Measurements from ENCODE around the gene ACER3.
"Not testable (repeated sequence)": the region's sequence is repeated elsewhere in the genome, so short reads cannot be mapped to it uniquely, and the experiment has no call there.

Gene ACER3

DNA sequence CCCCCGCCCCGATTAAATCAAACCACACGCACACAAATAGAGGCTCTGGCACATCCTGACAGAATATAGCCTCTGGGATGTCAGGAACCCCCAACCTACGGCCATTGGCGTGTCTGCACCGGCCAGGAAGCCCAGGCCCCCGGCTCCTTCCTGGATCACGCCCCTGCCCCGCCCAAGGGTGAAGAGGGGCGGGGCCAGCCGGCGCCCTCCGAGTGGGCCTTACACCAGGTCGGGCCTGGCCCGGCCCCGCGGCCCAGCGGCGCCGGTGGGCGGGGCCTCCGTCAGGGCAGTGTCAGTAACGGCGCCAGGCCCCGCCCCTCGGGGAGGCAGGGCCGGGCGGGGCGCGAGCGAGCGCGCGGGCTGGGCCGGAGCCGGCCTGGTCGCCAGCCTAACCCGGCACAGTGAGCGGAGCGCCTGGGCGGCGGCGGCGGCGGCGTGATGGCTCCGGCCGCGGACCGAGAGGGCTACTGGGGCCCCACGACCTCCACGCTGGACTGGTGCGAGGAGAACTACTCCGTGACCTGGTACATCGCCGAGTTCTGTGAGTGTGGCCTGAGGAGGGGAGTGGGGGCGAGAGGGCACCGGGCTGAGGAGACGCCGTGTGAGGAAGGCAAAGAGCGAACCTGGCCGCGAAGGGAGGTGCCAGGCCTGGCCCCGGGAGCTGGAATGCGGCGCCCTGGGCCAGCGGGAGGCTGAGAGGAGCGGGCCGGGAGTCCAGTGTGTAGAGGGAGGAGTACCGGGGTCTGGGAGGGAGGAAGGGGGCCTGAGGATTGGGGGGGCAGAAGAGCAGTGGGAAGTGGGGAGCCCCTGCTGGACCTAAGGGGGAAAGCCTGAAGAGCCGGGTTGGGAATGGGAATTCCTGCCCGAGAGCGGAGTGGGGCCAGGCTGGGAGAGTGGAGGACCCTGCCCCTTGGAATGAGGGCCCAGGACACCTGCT is at the start of gene ACER3:
ACER3 (plus strand) TSS at position 380 of the 937 bp plus-strand sequence; CDS start at position 439, 59 bp downstream.
- DNase-seq: peak; percentile 85

DNA sequence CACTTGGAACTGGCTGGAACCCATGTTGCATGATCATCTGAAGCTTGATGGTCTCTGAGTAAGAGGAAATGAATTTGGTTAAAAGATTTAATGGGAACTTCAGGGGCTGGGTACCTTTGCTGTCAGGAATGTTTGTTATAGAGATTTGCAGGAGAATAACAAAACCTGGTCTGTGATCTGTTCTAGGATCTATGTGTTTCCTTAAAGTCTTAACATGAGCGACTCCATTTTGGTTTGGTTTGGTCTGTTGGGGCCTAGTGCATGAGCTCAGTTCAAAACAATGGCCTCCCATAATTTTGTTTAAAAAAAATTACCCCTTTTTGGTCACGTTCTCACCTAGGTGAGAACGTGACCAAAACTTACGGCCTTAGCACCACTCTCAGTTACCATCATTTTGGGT is 49.5 kb upstream of the ACER3 start:
- DNase-seq: no peak

DNA sequence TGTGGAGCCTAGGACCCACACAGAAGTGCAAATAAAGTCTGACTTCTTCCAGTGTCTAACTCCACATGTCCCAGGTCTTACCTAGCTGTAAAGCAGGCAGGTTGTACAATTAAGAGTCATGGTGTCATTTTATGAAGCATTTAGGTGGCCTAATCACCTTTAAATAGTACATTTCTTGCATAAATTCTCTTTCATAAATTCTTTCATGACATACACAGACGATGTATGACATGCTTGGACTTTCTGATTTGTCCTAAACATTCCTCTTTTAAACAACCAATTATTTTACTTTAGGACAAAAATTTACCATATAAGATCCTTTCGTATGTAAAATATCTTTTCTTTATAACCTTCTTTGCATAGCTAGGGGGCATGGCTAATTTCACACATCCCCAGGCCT is 46.3 kb upstream of the ACER3 start:
- DNase-seq: no peak

DNA sequence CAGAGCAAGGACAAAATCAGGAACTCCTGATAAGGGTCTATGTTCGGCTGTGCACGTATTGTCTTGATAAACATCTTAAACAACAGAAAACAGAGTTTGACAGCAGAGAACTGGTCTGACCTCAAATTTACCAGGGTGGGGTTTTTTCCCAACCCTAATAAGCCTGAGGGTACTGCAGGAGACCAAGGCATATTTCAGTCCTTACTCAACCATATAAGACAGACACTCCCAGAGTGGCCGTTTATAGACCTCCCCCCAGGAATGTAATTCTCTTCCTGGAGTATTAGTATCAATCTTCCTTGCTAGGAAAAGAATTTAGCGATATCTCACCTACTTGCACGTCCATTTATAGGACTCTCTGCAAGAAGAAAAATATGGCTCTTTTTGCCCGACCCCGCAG is 45.0 kb upstream of the ACER3 start:
- not testable (repeated sequence) for DNase-seq

DNA sequence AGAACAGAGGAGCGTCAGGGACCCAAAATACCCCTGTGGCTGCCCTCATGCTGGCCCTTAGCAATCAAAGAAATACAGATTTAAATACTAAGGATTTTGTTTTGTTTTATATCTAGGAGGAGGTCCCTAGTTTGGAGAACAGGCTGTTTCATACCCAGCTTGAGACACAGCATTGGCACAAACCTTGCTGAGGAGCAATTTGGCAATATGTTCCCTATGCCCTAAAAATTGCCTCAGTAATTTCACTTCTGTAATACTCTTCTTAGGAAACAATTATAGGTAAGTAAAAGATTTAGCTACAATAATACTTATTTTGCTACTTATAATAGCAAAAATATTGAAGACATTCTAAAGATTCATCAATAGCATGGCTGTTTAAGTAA is 40.5 kb upstream of the ACER3 start:
- no peak for DNase-seq

- DNase-seq: not testable (repeated sequence)
These were observed 39.3 kb upstream of the ACER3 start for GRCh38 chr11:76821396-76821795.

- DNase-seq: no peak
These were observed 38.3 kb upstream of the ACER3 start for GRCh38 chr11:76822406-76822805.

DNA sequence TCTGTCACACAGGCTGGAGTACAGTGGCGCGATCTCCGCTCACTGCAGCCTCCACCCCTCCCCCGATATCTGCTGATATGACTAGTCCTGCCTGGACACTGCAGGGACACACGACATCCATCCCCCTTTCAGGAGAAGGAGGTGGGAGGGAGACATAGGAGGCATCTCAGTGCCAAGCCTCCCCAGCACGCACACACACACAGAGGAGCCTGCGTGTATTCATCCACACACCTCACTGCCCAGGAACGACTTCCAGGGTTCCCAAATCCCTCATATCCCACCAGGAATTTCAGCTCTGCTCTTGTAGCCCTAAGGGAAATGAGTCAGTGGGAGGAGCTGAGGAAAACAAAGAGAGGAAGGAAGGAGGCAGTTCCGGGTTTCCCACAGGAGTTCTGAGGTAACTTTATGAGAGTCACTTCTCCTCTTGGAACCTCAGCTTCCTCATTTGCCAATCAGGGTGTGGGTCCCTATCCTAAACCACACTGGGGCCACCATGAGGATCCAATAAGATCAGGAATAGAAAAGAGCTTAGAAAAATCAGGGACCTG is 37.2 kb upstream of the ACER3 start:
- no peak for DNase-seq

- no peak for DNase-seq
These were observed 36.4 kb upstream of the ACER3 start for GRCh38 chr11:76824083-76824939.

- DNase-seq: no peak
These were observed 35.6 kb upstream of the ACER3 start for GRCh38 chr11:76824980-76825725.

DNA sequence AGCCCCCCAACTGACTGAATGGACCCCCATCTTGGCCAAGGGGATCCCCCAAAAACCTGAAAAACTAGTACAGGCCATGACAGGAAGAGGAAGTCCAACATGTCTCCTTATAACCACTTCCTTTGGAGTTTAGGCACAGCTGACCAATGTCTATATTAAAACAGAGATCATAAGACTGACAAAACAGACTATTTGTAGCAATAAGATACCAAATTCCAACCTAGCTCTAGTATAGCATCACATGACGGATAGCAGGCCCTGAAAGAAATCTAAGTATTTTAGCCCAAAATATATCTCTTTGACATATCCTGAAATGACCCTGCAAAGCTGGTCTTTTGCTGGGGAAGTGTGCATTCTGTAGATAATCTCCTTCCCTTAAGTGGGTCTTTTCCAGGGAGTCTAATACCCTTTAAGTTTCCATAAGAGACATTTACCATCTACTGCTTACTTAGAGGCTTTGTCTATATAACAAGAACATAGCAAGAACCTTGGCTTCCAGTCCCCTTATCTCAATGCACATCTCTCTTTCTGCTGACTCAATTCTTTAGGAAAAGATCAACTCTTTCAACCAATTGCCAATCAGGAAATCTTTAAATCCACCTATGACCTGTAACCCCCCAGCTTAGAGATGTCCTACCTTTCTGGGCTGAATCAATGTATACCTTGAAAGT is 34.9 kb upstream of the ACER3 start:
- DNase-seq: no peak

GRCh38 chr11:76826508-76826907 is 34.2 kb upstream of the ACER3 start:
- not testable (repeated sequence) for DNase-seq

GRCh38 chr11:76827005-76827404 is 33.7 kb upstream of the ACER3 start:
- not testable (repeated sequence) for DNase-seq

- DNase-seq: no peak
These were observed 29.9 kb upstream of the ACER3 start for GRCh38 chr11:76830639-76831327.

DNA sequence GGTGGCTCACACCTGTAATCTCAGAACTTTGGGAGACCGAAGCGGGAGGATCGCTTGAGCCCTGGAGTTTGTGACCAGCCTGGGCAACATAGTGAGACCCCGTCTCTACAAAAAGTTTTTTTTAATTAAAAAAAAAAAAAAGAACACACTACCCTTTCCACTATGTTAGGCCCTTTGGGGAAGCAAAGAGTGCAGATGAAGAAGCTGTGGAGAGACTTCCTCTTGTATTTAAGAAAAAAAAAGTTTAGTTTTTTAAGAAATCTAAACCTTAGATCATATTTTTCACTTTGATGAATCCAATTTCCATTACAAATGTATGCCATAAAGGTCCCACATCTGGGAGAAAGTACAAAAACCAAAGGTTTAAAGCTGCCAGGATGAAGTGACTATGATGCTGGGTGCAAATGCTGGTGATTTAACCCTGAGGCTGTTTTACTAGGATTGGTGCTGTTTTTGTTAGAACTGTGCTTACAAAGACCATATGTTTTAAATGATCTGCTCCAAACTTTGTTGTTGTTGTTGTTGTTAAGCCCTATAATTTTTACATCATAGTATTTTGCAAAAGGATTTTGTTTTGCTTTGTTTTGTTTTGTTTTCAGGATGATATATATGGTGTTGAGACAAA is 28.9 kb upstream of the ACER3 start:
- no peak for DNase-seq

- no peak for DNase-seq
These were observed 28.4 kb upstream of the ACER3 start for GRCh38 chr11:76832361-76832760.

DNA sequence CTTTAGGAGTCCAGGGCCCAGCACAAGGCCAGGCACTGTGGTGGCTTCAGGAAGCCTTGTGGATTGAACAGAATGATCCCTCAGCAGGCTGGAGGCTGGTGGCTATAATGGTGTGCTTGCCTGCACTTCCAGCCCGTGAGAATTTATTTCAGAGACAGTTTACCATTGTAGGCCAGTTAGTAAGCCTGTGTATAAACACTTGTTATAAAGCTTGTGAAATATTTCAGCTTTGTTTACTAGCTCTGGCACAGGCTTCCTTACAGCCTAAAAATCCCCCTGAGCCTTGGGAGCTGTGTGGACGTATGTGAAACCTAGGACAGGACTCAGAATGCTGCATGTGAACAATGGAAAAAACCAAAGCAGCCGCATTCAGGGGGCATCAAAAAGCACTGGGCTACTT is 26.6 kb upstream of the ACER3 start:
- no peak for DNase-seq

DNA sequence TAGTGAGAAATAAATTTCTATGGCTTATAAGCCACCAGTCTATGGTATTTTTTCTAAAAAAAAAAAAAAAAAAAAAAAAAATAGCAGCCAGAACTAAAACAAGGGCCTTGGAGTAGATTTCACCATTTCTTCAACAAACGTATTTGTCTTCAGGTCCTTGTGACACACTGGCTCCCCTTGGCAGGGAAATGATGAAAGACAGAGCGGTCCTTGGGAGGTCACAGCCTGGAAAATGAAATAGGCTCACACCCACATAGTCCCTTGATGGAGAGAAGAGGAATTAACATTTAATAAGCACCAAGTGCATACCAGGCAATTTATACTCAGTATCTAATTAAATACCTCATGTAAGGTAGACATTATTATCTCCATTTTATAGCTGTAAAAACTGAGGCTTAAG is 25.7 kb upstream of the ACER3 start:
- DNase-seq: no peak

DNA sequence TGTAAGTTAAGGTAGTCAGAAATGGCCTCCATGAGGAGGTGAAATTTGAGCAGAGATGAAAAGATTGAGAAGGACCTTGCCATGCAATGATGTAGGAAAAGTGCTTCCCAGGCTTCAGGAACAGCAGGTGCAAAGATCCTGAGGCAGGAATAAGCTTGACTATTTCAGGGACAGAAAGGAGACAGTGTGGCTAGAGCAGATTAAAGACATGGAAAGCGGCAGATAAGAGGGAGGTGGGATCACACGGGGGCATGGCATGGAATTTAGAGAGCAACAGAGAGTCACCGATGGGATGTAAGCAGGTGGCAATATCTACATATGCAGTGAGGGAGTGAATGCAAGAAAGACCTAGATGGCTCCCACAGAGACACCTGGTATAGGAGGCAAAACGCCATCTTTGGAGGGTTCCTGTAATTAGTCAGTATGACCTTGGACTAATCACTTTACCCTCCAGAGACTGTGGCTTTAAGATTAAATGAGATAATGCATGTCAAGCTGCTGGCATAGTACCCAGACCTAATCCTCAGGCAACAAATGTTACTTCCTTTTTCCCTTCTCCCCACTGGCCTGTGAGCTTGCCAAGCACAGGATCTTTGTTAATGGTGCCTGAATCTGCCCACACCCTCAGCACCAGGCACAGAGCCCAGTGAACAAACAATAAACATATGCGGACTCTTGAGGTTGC is 24.6 kb upstream of the ACER3 start:
- no peak for DNase-seq

GRCh38 chr11:76836613-76837291 is 24.0 kb upstream of the ACER3 start:
- DNase-seq: no peak
